Glomerular visceral epithelial cell (primary cell): ENCODE measurements around the gene FAXC.
"Not testable (repeated sequence)": the region's sequence is repeated elsewhere in the genome, so short reads cannot be mapped to it uniquely, and the experiment has no call there.

Experiments used
- DNase-seq: peaks from one replicate; pipeline ENCODE4 v3.0.0-alpha.2; 2016; ENCODE audit errors: extremely low spot score

Gene FAXC

GRCh38 chr6:99287523-99287922 lies 62.0 kb downstream of the FAXC start:
- no peak for DNase-seq

DNA sequence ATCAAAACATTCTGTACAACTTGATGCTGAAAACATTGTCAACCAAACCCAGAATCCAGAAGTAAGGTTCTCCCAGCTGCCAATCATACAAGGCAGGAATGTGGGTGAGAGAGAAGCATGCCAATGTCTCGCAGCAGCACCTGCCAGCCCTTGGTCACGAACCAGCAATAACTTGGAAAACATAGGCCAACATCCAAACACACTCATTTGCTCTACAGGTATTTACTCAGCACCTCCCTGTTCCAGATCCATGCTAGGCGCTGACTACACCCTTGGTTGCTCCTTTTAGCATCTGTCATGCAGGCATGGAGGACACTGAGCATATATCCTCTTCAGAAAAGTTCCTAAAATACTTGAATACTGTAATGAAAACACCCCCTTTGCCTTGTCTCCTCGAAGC lies 63.6 kb downstream of the FAXC start:
- no peak for DNase-seq

DNA sequence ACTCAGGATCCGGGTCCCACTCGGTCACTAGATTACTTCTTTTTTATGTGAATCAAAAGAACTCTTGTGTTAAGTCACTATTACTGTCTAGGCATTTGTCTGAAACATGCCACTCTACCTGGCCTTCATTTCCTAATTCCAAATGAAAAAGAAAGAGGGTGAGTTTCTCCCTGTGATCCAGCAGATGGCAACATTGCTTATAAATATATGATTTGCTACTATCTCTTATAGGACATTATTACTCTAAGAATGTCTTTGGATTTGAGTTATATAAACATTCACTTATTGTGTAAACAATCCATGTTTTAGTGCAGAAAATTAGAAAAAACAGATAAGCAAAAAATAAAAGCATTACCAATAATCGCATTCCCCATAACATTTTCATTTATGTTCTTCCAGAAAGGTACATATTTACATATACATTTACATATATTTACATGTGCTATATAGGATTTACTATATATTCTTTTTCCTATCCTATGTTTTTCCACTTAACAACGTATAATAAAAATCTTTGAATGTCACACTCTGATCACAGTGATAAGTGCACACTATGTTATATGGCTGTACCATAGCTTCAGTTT lies 66.9 kb downstream of the FAXC start:
- no peak for DNase-seq

DNA sequence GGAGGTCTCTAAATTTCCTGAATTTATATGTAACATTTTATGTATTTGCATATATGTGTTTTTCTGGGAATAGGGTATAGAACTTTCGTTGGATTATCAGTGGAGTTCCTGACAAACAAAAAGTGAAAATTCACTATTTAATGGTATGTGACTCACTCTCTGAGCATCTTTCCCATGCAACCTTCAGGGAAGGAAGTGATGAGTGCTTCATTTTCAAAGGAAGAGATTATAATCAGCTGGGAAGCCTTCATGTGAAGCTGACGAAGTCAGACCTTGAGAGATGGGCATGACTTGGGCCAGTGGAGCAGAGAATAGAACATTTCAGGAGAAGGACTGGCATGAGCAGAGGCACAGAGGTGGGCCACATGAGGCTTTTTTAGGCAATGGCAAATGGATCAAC lies 72.7 kb downstream of the FAXC start:
- peak; percentile 11 for DNase-seq

GRCh38 chr6:99270826-99271225 lies 78.6 kb downstream of the FAXC start:
- DNase-seq, result no peak

- DNase-seq, result no peak
Measured at GRCh38 chr6:99270030-99270429, 79.4 kb downstream of the FAXC start.

DNA sequence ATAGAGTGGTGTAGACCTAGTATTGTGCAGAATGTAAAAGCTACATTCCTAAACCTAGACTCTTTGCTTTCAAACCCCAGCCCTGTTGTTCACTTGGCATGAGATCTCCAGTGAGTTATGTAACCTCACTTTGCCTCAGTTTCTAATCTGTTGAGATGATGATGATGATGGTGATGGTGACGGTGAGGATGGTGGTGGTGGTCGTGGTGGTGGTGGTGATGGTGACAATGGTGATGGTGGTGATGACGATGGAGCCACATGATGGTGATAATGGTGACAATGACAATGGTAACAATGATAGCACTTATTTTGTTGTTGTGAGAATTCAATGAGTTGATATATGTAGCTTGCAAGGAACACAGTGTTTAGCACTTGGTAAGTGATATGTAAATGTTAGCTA lies 80.3 kb downstream of the FAXC start:
- DNase-seq, result no peak

DNA sequence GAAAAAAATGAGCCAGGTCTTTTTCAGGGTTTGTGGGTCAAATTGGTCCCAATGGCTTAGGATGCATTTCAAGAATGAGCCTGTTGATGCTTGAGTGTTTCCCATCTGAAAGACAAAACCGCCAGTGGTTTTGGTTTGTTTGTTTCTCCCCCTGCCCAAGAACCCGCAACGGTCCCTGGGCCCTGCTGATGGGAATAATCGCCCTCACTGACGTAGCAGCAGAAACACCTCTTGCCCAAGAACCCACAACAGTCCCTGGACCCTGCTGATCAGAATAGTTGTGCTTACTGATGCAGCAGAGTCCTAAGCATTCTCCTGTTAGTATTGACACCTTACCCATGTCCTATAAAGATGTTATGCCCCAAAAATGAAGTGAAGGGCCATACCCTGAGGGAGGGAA lies 82.5 kb downstream of the FAXC start:
- not testable (repeated sequence) for DNase-seq

DNA sequence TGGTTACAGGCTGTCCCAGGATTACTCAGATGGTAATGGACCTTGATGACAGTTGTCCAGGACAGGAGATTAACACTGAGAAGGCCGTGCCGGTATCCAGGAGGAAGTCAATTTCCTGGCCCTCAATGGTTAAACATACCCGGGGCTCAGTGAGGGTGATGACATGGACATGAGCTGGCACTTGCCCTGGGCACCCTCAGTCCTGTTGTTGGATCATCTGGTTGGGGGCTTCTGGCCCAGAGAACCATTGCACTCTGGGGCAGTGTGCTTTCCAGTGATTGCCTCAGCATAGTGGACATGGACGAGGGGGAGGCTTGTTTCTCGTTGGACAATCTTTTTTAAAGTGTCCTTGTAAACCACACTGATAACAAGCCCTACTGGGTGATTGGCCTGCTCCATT lies 84.0 kb downstream of the FAXC start:
- DNase-seq, result not testable (repeated sequence)

DNA sequence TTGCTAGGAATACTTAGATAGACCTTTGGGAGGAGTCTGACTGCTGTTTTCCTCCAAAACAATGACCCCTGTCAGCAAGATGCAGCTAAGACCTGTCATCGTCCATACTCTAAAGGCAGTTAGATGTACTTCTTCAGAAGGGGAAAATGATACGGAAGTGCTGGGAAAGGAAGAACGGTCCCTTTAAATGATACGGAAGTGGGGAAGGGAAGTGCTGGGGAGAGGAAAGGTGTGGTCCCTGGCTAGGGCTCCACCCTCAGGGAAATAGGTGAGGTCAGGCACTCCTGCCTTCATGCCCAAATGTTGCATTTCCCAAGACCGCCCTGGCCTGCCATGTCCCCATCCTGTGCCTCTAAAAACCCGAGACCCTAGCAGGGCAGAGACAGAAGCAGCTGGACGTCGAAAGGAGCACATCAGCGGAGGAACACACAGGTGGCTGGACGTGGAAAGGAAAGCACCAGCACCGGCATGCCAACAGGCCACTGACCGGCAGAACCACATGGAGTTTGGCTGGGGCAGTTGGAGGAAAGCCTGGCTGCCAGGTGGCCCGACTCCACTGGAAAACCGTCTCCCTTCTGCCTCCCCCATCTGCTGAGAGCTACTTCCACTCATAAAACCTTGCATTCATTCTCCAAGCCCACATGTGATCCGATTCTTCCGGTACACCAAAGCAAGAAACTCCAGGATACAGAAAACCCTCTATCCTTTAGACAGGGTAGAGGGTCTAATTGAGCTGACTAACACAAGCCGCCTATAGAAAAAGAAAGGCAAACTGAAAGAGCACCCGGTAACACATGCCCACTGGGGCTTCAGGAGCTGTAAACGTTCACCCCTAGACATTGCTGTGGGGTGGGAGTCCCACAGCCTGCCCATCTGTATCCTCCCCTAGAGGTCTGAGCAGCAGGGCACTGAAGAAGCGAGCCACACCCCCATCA lies 94.6 kb downstream of the FAXC start:
- no peak for DNase-seq

DNA sequence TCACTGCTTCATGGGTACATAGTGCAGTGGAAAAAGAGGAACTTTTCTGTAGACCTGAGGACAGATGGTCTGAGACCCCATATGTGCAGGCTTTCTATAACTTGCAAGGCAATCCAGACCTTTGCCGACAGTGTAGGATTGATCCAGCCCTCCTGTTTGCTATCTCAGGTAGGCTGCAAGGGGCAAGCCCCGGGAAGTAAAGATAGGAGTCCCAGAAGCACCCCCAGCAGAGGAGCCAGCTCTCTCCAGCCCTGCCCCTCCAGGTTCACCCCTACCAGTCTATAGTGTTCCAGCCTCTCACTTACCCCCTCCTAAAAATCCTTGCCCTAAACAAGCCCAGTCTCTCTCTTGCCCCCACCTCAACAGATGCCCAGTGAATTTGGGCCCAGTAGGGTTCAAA lies 96.2 kb downstream of the FAXC start:
- DNase-seq, result no peak

GRCh38 chr6:99252421-99252820 lies 97.1 kb downstream of the FAXC start:
- DNase-seq, result no peak

DNA sequence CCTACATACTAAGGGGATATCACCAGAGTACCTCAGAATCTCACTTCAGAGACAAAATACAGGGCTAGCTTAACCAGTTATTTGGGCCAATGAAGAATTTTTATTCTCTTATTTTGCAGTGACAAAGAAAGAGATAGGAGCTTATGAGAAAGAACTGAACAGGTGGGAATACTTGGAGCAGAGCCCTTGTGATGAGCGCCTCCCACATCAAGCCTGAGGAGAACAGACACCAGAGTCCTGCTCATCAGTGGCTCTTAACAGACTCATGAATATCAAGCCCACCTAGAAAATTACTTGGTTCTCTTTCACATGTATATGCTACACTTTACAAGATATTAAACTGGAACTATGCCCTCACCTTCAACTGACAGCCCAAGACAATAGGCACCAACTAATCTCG lies 99.0 kb downstream of the FAXC start:
- DNase-seq, result no peak

GRCh38 chr6:99246602-99247001 lies 102.9 kb downstream of the FAXC start:
- DNase-seq, result no peak

- peak; percentile 30 for DNase-seq
Measured at GRCh38 chr6:99241905-99242534, 107.5 kb downstream of the FAXC start.

DNA sequence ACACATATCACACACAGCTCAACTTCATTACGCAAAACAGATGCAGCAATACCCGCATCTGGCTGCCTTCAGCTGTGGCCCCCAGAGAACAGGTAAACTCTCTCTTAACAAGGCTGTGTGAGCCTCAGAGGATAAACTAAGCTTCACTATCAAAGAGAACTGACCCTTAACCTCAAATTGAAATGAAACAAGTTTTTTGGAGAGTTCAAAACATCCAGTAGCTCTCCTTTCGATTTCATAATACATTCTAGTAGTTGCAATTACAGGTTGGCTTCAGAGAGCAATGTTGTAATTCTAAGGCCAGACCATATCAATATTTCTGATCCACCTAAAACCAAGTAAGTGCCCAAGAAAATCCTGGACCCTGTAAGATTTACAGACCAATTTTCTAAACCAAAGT lies 113.5 kb downstream of the FAXC start:
- no peak for DNase-seq

DNA sequence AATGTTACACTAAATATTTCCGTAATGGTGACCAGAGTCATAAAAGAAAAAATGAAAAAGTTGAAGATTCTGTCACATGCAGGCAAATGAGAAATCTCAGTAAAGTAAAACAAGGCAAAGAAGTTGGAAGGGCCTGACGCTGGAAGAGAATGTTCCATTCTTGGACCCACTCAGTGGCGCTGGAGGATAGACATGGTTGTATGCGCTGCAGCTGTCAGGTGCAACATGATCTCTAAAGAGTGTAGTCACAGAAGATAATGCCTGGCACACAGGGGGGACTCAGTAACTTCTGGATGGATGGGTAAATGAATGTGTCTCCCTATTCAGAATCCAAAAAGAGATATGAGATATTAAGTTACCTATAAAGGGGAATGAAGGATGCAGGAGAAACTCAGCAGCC lies 116.3 kb downstream of the FAXC start:
- no peak for DNase-seq

GRCh38 chr6:99232056-99232455 lies 117.4 kb downstream of the FAXC start:
- DNase-seq, result no peak

DNA sequence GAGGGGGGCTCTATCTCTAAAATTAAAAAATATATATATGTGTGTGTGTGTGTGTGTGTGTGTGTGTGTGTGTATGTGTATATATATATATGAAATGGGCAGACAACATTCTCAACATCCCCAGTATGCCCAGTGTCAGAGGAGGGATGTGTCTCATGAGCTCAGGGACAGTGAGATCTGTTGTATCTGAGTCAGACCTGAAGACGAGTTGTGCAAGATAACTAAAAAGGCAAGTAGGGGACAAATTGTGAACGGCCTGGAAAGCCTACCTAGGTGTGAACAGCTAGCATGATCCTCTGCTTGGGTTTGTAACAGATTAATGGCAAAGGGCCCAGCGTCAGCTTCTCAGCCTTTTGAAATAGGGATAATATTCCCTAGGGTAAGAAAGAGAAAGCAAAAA lies 124.3 kb downstream of the FAXC start:
- no peak for DNase-seq
